Colonic mucosa (tissue), 4 donors: ENCODE data around the gene SART3. TPM values are rescaled to one million over a fixed set of nuclear protein-coding genes. Genes with fewer than 3 reads are reported as not detected.

Experiments used
- DNase-seq: peaks from one replicate; pipeline ENCODE4 v3.0.0-alpha.2; 2020
- H3K27ac ChIP-seq: fragments of 200-600 bp; one replicate; pipeline ENCODE4 v1.8.0; 2021
- H3K27me3 ChIP-seq: fragments of 200-600 bp; one replicate; pipeline ENCODE4 v1.8.0; 2021
- H3K36me3 ChIP-seq: fragments of 200-600 bp; one replicate; pipeline ENCODE4 v1.8.0; 2021
- H3K4me1 ChIP-seq: fragments of 200-600 bp; one replicate; pipeline ENCODE4 v1.8.0; 2021; ENCODE audit warnings: mild to moderate bottlenecking
- H3K4me3 ChIP-seq: fragments of 200-600 bp; one replicate; pipeline ENCODE4 v1.8.0; 2021
- H3K9ac ChIP-seq, 2 donors: one replicate each; pipeline ENCODE4 v1.7.0; 2013; ENCODE audit warnings: control low read depth in 2 of 2, low read depth in 2 of 2, low read length in 2 of 2
- H3K9me3 ChIP-seq: fragments of 200-600 bp; one replicate; pipeline ENCODE4 v1.8.0; 2021
- intact Hi-C: fragments of 100-400 bp; cut with DNase I; formaldehyde crosslinking; loops from one replicate; pipeline ENCODE4 v1.14.1; 2022
- total RNA-seq, 2 donors: library from RNA; stranded (reverse); fragmentation: NEBNext Ultra II Directional in 1 of 2; extraction: Animal tissue kit (Norgen Biotek cat#: 25700) in 1 of 2; gene quantifications; one replicate each; pipeline ENCODE4 v1.2.1, GENCODE V29; 2021
- TF ChIP-seq, protein P1 (sequence below): fragments of 200-600 bp; IDR thresholded peaks from one replicate; pipeline ENCODE4 v1.8.0; 2022; ENCODE audit warnings: antibody characterized with exemption, mild to moderate bottlenecking
- donor health status: healthy.
- donor health status: DM: no; HTN: no; CAD: no.
- donor health status: DM: no; HTN: no; CAD: no.

The SART3 gene
- total RNA-seq, 2 donors from 2014 or later = 41.1 to 64.9 TPM

DNA sequence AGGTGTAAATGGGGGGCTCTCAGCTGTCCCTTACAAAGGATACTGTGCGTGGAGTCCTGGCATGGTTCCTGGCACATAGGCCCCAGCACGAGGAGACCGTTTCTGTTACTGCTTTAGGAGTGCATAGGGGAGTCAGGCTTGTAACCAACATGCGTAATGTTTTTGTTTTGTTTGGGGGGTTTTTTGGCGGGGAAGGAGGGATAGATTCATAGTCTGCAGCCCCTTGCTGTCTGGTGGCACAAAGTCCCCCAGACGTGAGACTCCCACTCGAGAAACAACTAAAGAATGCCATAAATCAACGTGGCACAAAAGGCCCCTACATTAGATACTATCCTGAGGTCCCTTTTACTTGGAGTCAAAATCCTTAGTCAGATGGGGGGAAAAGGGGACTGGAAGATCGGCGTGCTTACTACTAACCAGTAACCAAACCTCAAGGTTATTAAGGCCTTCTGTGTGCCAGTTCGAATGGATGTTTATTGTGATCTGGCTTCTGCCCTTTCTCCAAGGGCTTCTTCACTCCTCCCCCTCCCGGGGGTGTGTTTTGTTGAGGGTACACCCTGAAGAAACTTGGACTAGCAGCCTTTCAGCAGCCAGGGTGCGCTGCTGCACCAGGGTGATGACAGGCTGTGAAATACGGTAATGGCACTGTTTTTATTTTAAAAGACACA, 2.3 kb upstream of the SART3 start:
- Histone ChIP-seq H3K27ac (peak overlapping the region; percentile 89), H3K4me1 (peaks cover 14% of the 10 kb centered on the region), H3K36me3 (peaks cover 4% of the 10 kb centered on the region), H3K4me3 (peak overlapping the region; percentile 86), H3K9ac (peak overlapping the region; percentile 79 to 100), H3K27me3 (no peaks in the 10 kb centered on the region), H3K9me3 (no peaks in the 10 kb centered on the region)
- DNase-seq = peak; percentile 95
- TF ChIP-seq, protein P1, sequence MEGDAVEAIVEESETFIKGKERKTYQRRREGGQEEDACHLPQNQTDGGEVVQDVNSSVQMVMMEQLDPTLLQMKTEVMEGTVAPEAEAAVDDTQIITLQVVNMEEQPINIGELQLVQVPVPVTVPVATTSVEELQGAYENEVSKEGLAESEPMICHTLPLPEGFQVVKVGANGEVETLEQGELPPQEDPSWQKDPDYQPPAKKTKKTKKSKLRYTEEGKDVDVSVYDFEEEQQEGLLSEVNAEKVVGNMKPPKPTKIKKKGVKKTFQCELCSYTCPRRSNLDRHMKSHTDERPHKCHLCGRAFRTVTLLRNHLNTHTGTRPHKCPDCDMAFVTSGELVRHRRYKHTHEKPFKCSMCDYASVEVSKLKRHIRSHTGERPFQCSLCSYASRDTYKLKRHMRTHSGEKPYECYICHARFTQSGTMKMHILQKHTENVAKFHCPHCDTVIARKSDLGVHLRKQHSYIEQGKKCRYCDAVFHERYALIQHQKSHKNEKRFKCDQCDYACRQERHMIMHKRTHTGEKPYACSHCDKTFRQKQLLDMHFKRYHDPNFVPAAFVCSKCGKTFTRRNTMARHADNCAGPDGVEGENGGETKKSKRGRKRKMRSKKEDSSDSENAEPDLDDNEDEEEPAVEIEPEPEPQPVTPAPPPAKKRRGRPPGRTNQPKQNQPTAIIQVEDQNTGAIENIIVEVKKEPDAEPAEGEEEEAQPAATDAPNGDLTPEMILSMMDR = peak; percentile 75
- intact Hi-C loops = loop anchor here (2.0 to 10.0 kb wide), 3 partner anchors 56 to 392 kb away; no protein-coding TSS in a partner anchor

DNA sequence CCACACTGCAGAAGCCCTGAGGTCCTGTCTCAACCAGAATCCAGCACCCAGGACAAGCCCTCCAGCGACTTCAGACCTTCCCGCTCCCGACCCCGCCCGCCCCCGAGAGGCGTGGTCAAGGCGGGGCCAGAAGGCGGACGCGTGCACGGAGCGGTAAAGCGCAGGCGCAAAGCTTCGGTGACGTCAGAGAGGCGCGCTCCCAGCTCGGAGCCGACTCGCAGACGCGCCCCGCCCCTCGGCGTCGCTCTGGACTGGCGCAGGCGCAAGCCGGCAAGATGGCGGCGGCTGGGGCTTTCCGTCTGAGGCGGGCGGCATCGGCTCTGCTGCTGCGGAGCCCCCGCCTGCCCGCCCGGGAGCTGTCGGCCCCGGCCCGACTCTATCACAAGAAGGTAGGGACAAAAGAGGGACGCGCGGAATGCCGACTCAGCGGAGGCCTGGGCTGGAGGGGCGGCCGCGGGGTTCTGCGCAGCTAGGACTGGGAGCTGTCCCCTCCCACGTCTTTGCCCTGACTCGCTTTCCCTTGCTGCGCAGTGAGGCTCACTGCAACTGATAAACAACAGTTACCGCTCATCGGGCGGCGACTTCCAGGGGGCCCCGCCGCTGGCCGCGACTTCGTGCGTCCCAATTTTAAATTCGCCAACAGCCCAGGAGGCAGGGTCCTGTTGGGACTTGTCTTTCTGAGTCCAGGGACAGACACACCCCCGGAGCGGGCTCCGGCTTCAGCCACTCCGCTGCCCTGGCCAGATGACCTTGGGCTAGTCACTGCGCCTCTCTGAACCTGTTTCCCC, 1.6 kb upstream of the SART3 start, which contains the start of gene ISCU:
Gene ISCU (plus strand): TSS at position 249 of the 788 bp plus-strand sequence. CDS start 27 bp downstream, at position 276.
- peaks cover 14% of the 10 kb centered on the region for H3K4me1 ChIP-seq

DNA sequence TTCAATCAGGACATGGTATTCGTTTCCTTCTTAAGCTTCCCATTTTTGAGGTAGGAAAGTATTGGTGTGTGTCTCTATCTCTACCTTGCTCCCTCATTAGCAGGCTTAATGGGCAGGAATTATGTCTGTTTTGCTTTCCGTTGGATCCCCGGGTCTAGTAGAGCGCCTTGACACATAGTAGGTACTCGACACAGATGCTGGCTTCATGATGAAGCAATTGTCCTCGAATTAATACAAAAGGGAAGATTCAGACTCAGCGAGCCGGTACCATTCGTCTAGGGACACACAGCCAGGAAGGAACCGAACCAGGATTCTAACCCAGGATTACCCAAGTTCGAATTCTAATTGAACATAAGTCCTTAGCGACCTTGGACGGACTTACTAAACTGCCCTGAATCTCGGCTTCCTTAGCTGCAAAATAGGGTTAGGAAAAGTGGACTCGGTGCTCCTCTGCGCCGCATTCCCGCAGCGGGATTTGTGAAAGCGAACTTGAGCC, 927 bp upstream of the SART3 start:
- TF ChIP-seq, protein P1 = no peak
- peak overlapping the region; percentile 60 to 96 for H3K9ac ChIP-seq
- DNase-seq = no peak
- no peaks in the 10 kb centered on the region for H3K27me3 ChIP-seq
- H3K4me1 ChIP-seq = peaks cover 14% of the 10 kb centered on the region
- no peaks in the 10 kb centered on the region for H3K9me3 ChIP-seq
- intact Hi-C loops = loop anchor here (2.0 to 10.0 kb wide), 3 partner anchors 57 to 393 kb away; no protein-coding TSS in a partner anchor
- H3K36me3 ChIP-seq = peaks cover 4% of the 10 kb centered on the region
- H3K4me3 ChIP-seq = peak overlapping the region; percentile 86
- H3K27ac ChIP-seq = peak overlapping the region; percentile 89

More for the DNA sequence above, 1.6 kb upstream of the SART3 start, which contains the start of gene ISCU:
- peak within 1 kb of the TSS; percentile 86 for H3K4me3 ChIP-seq
- no peaks in the 10 kb centered on the region for H3K27me3 ChIP-seq
- peak; percentile 99 for DNase-seq
- peaks cover 4% of the 10 kb centered on the region for H3K36me3 ChIP-seq
- H3K9ac ChIP-seq = peak within 1 kb of the TSS; percentile 79 to 100
- TF ChIP-seq, protein P1 = no peak
- intact Hi-C loops = loop anchor here (2.0 to 10.0 kb wide), 3 partner anchors 56 to 392 kb away; no protein-coding TSS in a partner anchor
- peak within 1 kb of the TSS; percentile 89 for H3K27ac ChIP-seq
- H3K9me3 ChIP-seq = no peaks in the 10 kb centered on the region

DNA sequence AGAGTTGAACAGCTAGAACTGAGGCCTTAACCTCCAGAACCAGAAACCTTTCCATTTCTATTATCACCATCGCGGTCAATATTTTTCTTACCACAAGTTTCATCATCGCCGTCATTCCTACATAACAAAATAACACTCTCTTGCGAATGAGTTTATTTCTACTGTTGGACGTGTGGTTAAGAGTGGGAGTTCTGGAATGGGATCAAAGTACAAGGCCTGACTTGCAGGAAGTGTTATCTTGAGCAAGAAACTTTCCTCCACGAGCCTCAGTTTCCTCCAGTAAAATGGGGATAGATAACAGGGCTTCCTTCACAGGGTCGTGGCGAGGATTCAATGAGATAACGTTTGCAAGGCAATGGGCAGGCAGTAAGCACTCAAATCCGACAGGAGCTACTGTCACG, 652 bp downstream of the SART3 start:
- H3K36me3 ChIP-seq = no peaks in the 10 kb centered on the region
- DNase-seq = no peak
- no peaks in the 10 kb centered on the region for H3K27me3 ChIP-seq
- H3K4me1 ChIP-seq = peaks cover 10% of the 10 kb centered on the region
- peak overlapping the region; percentile 76 to 96 for H3K9ac ChIP-seq
- H3K27ac ChIP-seq = peak overlapping the region; percentile 89
- H3K9me3 ChIP-seq = no peaks in the 10 kb centered on the region
- intact Hi-C loops = loop anchor here (10.0 kb wide), 2 partner anchors 244 to 394 kb away; no protein-coding TSS in a partner anchor
- TF ChIP-seq, protein P1 = no peak
- peak overlapping the region; percentile 86 for H3K4me3 ChIP-seq

DNA sequence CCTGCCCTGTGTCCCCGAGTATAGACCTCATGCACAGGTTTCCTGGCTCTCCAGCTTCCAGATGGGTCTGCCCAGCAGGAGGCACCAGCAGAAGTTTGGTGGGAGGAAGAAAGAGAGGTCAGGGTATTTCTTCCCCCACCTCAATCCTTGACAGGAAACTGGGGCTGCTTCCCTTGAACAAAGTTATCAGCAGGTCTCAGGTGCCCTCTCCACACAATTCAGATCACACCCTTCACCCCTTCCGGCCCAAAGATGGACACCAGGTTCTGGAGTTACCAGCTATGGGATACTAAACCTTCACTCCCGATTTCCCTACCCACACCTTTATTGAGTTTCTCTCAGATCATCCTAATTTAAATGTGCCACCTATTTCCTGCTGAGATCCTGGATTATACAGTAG, 1.2 kb downstream of the SART3 start:
- Histone ChIP-seq H3K9ac (peak overlapping the region; percentile 16 to 96), H3K36me3 (no peaks in the 10 kb centered on the region), H3K4me1 (peaks cover 10% of the 10 kb centered on the region), H3K4me3 (peak overlapping the region; percentile 86), H3K27me3 (no peaks in the 10 kb centered on the region), H3K27ac (no peak overlapping the region), H3K9me3 (no peaks in the 10 kb centered on the region)
- intact Hi-C loops = loop anchor here (10.0 kb wide), 2 partner anchors 245 to 395 kb away; no protein-coding TSS in a partner anchor
- DNase-seq = no peak
- TF ChIP-seq, protein P1 = no peak
